ENCODE data around the gene APOB. TPM values are rescaled to one million over a fixed set of nuclear protein-coding genes. Genes with fewer than 3 reads are reported as not detected.

APOB gene
- total RNA-seq, 1 experiment from 2014 or later, result 234 TPM

- ChIA-PET POLR2A (interaction anchor here (0.8 kb wide), 1 partner anchor 261 kb away, joined by 3 read pairs; no protein-coding TSS in a partner anchor), CTCF (no interaction called here)
- Histone ChIP-seq H3K36me3 (ENCODE audit: control insufficient read depth, insufficient read depth, low read length) (no peaks in the 10 kb centered on the region), H3K9me3 (no peaks in the 10 kb centered on the region; the same call in 1 of the 2 replicates), H3K4me1 (no peaks in the 10 kb centered on the region), H3K4me3 (ENCODE audit: low read depth, low read length) (no peak overlapping the region), H3K27me3 (replicated peaks; ENCODE audit: control insufficient read depth, insufficient read depth, low read length) (no peaks in the 10 kb centered on the region)
- H3K4me1 Mint-ChIP-seq (ENCODE audit: low read depth, unreplicated experiment), result no peaks in the 10 kb centered on the region
- BruUV-seq (replicated peaks), result no TSS peak
- no peak for DNase-seq
- H3K27ac Mint-ChIP-seq (ENCODE audit: unreplicated experiment), result no peak overlapping the region
- no peak overlapping the region for H3K4me3 Mint-ChIP-seq (ENCODE audit: unreplicated experiment)
- no peaks in the 10 kb centered on the region for H3K36me3 Mint-ChIP-seq (ENCODE audit: insufficient read depth, unreplicated experiment)
- no peak for TF ChIP-seq CTCF (IDR thresholded peaks at IDR 0.05; ENCODE audit: insufficient read depth in 1 of 2, low read depth in 1 of 2, low read length in 1 of 2, severe bottlenecking in 1 of 2, unreplicated experiment in 1 of 2)
- intact Hi-C loops (cut with micrococcal nuclease; ENCODE audit: unreplicated experiment), result no loop called here
- H3K27me3 Mint-ChIP-seq (ENCODE audit: insufficient read depth, unreplicated experiment), result no peaks in the 10 kb centered on the region
- H3K9me3 Mint-ChIP-seq (ENCODE audit: unreplicated experiment), result no peaks in the 10 kb centered on the region
Measured at GRCh38 chr2:20989404-20989803, 54.5 kb downstream of the APOB start.

- H3K4me3 Mint-ChIP-seq (ENCODE audit: unreplicated experiment), result no peak overlapping the region
- no peaks in the 10 kb centered on the region for H3K36me3 ChIP-seq (ENCODE audit: control insufficient read depth, insufficient read depth, low read length)
- H3K4me1 Mint-ChIP-seq (ENCODE audit: low read depth, unreplicated experiment), result no peaks in the 10 kb centered on the region
- ChIA-PET POLR2A (interaction anchor here (0.8 kb wide), 1 partner anchor 261 kb away, joined by 3 read pairs; no protein-coding TSS in a partner anchor), CTCF (no interaction called here)
- no TSS peak for BruUV-seq (replicated peaks)
- H3K9me3 Mint-ChIP-seq (ENCODE audit: unreplicated experiment), result no peaks in the 10 kb centered on the region
- no peak for TF ChIP-seq CTCF (IDR thresholded peaks at IDR 0.05; ENCODE audit: insufficient read depth in 1 of 2, low read depth in 1 of 2, low read length in 1 of 2, severe bottlenecking in 1 of 2, unreplicated experiment in 1 of 2)
- H3K27me3 ChIP-seq (replicated peaks; ENCODE audit: control insufficient read depth, insufficient read depth, low read length), result no peaks in the 10 kb centered on the region
- H3K36me3 Mint-ChIP-seq (ENCODE audit: insufficient read depth, unreplicated experiment), result no peaks in the 10 kb centered on the region
- H3K9me3 ChIP-seq, result no peaks in the 10 kb centered on the region; the same call in 1 of the 2 replicates
- H3K4me3 ChIP-seq (ENCODE audit: low read depth, low read length), result no peak overlapping the region
- no peak for DNase-seq
- H3K27me3 Mint-ChIP-seq (ENCODE audit: insufficient read depth, unreplicated experiment), result no peaks in the 10 kb centered on the region
- intact Hi-C loops (cut with micrococcal nuclease; ENCODE audit: unreplicated experiment), result no loop called here
- no peak overlapping the region for H3K27ac Mint-ChIP-seq (ENCODE audit: unreplicated experiment)
- no peaks in the 10 kb centered on the region for H3K4me1 ChIP-seq
Measured at GRCh38 chr2:20988905-20989304, 55.0 kb downstream of the APOB start.

GRCh38 chr2:20986024-20986939 lies 57.6 kb downstream of the APOB start:
- Histone ChIP-seq H3K27me3 (replicated peaks; ENCODE audit: control insufficient read depth, insufficient read depth, low read length) (no peaks in the 10 kb centered on the region), H3K4me1 (no peaks in the 10 kb centered on the region), H3K36me3 (ENCODE audit: control insufficient read depth, insufficient read depth, low read length) (no peaks in the 10 kb centered on the region), H3K9me3 (no peaks in the 10 kb centered on the region), H3K4me3 (ENCODE audit: low read depth, low read length) (no peak overlapping the region)
- H3K27ac Mint-ChIP-seq (ENCODE audit: unreplicated experiment), result no peak overlapping the region
- POLR2A ChIA-PET, result no interaction called here
- no peaks in the 10 kb centered on the region for H3K36me3 Mint-ChIP-seq (ENCODE audit: insufficient read depth, unreplicated experiment)
- no TSS peak for BruUV-seq (replicated peaks)
- CTCF ChIA-PET, result no interaction called here
- H3K9me3 Mint-ChIP-seq (ENCODE audit: unreplicated experiment), result no peaks in the 10 kb centered on the region
- no peaks in the 10 kb centered on the region for H3K27me3 Mint-ChIP-seq (ENCODE audit: insufficient read depth, unreplicated experiment)
- no peak for TF ChIP-seq CTCF (IDR thresholded peaks at IDR 0.05; ENCODE audit: insufficient read depth in 1 of 2, low read depth in 1 of 2, low read length in 1 of 2, severe bottlenecking in 1 of 2, unreplicated experiment in 1 of 2)
- H3K4me3 Mint-ChIP-seq (ENCODE audit: unreplicated experiment), result no peak overlapping the region
- intact Hi-C loops (cut with micrococcal nuclease; ENCODE audit: unreplicated experiment), result no loop called here
- H3K4me1 Mint-ChIP-seq (ENCODE audit: low read depth, unreplicated experiment), result no peaks in the 10 kb centered on the region
- DNase-seq, result no peak

All from Caco-2 (cell line).